Ecto neural progenitor cell (in vitro differentiated cells): Measurements from ENCODE around the gene TMEM273.

Source experiments
- DNase-seq: peaks from one replicate; pipeline ENCODE4 v3.0.0-alpha.2; 2018; ENCODE audit warnings: low spot score

TMEM273 gene

DNA sequence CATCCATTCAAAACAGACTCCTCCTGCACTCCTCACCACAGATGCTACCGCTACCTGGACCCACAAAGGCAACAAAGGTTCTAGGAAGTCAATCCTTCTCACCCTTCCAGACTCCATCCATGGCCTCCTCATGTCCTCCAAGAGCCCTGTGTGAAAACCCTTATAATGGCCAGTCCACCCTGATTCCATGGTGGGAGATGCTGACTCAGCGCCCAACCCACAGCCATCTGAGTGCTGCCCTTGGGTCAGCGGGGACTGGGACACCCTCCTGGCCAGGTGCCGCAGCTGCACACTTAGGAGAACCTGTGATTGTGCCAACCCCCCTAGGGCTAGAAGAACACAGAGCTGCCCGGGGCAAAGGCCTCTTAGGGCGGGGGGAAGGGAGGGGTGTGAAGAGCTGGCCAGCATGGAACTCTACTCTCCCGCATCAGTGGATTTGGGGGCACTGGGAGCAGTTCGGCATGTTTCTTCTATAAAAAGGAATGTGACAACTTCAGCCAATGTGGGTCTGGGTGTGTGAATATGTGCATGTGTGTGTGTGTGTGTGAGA lies 25.4 kb downstream of the TMEM273 start:
- DNase-seq = peak; percentile 25

GRCh38 chr10:49162063-49162462 lies 26.1 kb downstream of the TMEM273 start:
- no peak for DNase-seq

- peak; percentile 38 for DNase-seq
Observed at GRCh38 chr10:49161411-49161997, 26.7 kb downstream of the TMEM273 start.

DNA sequence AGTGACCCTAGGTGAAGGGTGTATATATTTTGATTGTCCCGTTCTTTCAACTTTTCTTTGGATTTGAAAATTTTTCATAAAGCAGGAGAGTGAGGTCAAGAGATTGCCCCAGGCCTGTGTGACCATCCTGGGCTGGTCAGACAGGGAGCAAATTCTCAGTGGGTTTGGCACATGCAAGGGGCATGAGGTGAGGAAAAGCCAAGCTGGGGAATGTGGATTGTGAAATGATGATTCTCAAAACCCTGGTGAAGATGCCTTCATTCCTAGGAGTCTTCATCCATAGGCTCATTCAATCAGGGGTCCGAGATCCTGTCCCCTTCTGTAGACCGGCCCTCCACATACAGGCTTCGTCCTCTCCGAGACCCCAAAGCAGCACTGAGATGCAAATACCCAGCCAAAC lies 27.4 kb downstream of the TMEM273 start:
- DNase-seq = no peak

DNA sequence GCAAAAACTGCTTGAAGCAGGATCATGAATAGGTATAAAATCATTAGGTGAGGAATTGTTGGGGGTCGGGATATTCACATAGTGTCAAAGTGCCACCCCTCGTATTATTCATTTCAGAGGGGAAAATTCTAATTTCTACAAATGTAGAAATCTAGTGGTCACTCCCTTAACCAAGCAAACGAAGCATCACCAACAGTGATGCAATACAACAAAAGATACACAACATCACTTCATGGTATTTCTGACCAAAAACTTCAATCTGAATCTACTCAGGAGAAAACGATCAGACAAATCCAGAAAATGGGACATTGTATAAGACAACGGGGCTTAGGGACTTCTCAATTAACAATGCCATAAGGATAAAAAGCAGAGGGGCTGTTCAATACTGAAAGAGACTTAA lies 28.1 kb downstream of the TMEM273 start:
- DNase-seq = no peak

GRCh38 chr10:49158915-49159314 lies 29.3 kb downstream of the TMEM273 start:
- DNase-seq = no peak

- no peak for DNase-seq
Observed at GRCh38 chr10:49158404-49158803, 29.8 kb downstream of the TMEM273 start.

DNA sequence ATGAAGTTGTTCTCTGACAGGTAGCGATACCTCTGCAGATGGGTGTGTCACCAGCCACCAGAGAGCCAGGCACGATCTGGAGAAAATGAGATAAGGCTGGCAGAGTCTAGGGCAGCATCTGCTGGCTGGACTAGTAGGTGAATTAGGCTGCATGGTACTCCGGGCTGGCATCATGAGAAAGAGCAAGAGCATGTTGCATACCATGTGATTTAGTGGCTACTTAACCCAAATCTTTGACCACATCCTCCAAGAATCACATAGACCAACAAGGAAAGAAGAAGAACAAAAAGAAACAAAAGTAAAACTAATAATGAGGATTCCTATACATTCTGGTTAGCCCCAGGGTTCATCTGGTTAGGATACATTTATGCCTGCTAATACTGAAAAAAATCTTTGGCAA lies 31.0 kb downstream of the TMEM273 start:
- no peak for DNase-seq

- no peak for DNase-seq
Observed at GRCh38 chr10:49154641-49155040, 33.5 kb downstream of the TMEM273 start.

- DNase-seq = no peak
Observed at GRCh38 chr10:49153971-49154370, 34.2 kb downstream of the TMEM273 start.

DNA sequence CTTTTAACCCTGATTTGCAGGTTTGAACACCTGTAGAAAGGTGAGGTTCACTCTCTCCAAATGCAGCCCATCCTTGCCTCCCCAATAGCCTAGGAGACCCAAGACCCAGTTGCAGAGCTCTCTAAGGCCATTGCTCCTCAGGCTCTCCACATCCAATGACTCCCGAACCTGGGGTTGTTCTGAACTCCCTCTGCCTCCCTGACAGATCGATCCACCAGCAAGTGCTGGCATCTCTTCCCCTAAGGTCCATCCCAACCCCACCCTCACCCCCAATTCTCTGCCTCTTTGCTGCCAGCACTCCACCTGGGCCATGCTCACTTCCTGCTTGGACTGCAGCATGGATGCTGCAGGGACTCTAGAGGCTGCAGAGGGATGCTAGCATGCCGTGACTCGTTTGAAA lies 35.1 kb downstream of the TMEM273 start:
- DNase-seq = no peak

DNA sequence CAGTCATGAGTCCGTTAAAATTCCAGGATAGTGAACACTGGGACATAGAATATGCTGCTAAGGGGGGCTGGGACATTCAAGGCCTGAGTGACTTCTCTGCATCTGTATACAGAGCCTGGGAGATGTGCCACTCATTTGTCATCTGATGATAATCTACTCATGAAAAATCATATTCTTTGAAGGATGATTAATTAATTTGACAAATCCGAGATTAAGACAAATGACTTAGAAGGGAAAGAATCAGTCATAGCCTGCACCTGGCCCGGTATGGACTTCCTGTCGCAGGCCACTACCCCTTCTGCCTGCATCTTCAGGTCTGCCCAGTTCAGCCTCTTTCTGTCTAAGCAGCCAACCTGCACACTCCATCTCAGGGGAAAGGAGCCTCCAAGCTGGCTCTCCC lies 35.5 kb downstream of the TMEM273 start:
- no peak for DNase-seq

GRCh38 chr10:49152037-49152436 lies 36.2 kb downstream of the TMEM273 start:
- no peak for DNase-seq

GRCh38 chr10:49151481-49151880 lies 36.7 kb downstream of the TMEM273 start:
- no peak for DNase-seq

GRCh38 chr10:49151025-49151445 lies 37.2 kb downstream of the TMEM273 start:
- DNase-seq = no peak

DNA sequence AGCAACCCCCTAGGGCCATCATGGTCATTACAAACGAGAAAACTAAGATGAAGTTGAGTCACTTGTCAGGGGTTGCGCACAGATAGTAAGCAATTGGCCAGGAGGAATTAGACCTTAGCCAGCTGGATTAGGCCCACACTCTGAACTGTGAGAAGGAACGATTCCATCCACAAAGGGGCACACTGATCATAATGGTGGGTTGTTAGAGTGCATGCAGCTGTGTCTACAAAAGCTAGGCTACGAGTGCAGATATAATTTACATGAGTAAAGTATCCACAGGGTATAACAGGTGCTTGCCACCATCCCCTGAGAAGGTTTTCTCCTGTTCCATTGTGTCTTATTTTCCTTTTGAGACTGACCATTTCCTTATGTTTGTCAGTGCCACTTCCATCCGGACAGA lies 37.8 kb downstream of the TMEM273 start:
- DNase-seq = no peak

DNA sequence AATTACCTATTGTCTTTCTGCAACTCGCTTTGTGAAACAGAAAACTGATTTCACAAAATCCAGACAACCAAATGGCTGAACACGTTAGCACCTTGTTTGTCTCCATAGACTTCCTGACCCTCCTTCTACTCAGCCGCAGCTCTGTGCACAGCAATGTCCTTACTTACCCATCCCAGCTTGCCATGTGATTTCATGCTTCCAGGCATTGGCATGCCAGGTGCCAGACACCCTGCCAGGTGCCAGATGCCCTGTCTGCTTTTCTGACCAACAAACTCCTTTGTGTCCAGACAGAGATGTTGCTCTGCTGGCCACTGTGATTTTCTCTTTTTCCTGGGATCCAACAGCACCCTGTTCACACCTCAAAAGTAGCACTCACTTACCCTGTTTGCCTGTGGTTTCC lies 38.3 kb downstream of the TMEM273 start:
- no peak for DNase-seq

- no peak for DNase-seq
Observed at GRCh38 chr10:49144058-49144720, 44.0 kb downstream of the TMEM273 start.

GRCh38 chr10:49143249-49143648 lies 44.9 kb downstream of the TMEM273 start:
- peak; percentile 4 for DNase-seq

DNA sequence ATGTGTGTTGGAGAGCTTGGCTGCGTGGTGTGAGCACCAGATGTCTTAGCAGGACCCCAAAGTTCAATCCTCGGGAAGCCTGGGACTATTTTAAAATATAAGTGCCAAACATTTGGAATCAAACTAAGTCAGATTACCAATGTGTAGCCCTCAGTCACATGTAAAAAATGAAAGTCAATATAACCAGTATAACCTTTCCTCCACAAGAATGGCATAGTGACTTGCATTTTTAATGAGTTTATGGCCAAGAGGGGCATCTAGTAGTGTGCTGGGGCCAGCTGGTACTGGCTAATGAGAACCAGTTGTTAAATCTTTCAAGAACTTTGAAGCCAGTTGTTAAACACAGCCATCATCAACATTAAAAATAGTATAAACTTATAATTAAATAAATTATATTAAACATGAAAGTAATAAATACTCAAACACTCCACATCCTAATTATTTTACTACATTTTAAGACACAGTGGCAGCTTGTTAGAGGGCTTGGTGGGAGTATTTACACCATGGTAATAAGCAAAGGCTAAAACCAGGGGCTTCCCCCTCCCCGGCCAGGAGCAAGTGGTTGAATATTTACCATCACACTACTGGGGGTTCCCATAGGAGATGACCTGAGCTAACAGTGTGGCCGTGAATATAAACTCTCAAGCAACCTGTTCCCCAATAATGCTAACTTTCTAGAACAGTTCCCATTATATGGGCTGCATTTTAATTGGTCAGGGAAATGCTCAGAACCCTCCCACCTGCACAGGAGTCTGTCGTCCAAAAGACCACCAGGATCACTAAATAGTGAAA lies 46.5 kb downstream of the TMEM273 start:
- DNase-seq = peak; percentile 8

GRCh38 chr10:49140304-49141177 lies 47.6 kb downstream of the TMEM273 start:
- DNase-seq = peak; percentile 32

DNA sequence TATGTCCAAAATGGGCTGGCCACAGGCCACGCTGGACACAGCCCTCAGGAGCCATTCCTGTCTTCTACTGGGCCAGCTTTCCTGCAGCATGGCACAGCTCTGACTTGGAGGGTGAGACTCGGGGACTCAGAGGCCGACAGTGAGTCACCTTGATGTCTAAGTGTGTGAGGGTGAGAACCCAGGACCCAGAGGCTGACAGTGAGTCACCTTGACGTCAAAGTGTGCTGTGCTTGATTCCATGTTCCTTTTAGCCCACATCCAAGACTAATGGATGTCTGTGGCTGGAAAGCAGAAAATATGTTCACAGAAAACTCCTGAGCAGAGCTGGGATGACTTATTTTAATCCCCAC lies 48.4 kb downstream of the TMEM273 start:
- peak; percentile 34 for DNase-seq
